GM12878 (cell line): ENCODE data around the gene ZNF506. TPM values are rescaled to one million over a fixed set of nuclear protein-coding genes. Genes with fewer than 3 reads are reported as not detected.

ENCODE experiments used
- ATAC-seq: fragments of 200-7000 bp; cut with Tn5 transposase; 3 replicates; pipeline ENCODE4 v1.9.1; 2020; ENCODE audit warnings: mild to moderate bottlenecking, moderate library complexity
- BruUV-seq: library from RNA; stranded (reverse); fragments of 400-500 nt; replicated peaks from 2 replicates; lab custom pipeline; 2021; lab: Mats Ljungman, UMichigan
- CTCF ChIA-PET: fragments of 300-600 bp; sonication (Branson Sonifier 250); formaldehyde crosslinking; extraction: SDS; loops from one replicate; lab custom pipeline; 2021; ENCODE audit warnings: inconsistent platforms; lab: Yijun Ruan, JAX
- POLR2A ChIA-PET: fragments of 350-600 bp; formaldehyde crosslinking; extraction: SDS; loops from one replicate; lab custom pipeline; 2021; ENCODE audit warnings: inconsistent platforms; lab: Charles Lee
- RAD21 ChIA-PET: fragments of 300-600 bp; sonication (Branson Sonifier 250); formaldehyde crosslinking; loops from one replicate; lab custom pipeline; 2023; ENCODE audit warnings: antibody characterized with exemption; ENCODE audit not compliant: unreplicated experiment; lab: Charles Lee
- SMC1A ChIA-PET: fragments of 300-600 bp; sonication (Branson Sonifier 250); formaldehyde crosslinking; loops from one replicate; lab custom pipeline; 2023; ENCODE audit not compliant: unreplicated experiment, uncharacterized antibody; lab: Charles Lee
- DNase-seq: peaks from one replicate; pipeline ENCODE4 v3.0.0-alpha.2; 2011; ENCODE audit warnings: low read depth, low spot score
- FAIRE-seq: peaks from 3 replicates; lab custom pipeline; 2011; peaks lifted over from hg19 to GRCh38; lab: Jason Lieb, UNC
- H2AFZ ChIP-seq: 2 replicates; pipeline ENCODE4 v1.6.0; 2011; ENCODE audit warnings: low read depth, low read length, control low read depth; ENCODE audit not compliant: control insufficient read depth
- H3K27ac ChIP-seq: 2 replicates; pipeline ENCODE4 v1.5.1; 2011; ENCODE audit warnings: control low read depth; ENCODE audit not compliant: control insufficient read depth, insufficient read depth
- H3K27me3 ChIP-seq, 2 experiments: replicated peaks in 1 of 2; 2 replicates each; pipeline versions ENCODE4 v1.6.0 to v1.6.1; 2011; ENCODE audit warnings: low read length in 1 of 2; ENCODE audit not compliant: control insufficient read depth in 2 of 2, insufficient read depth in 2 of 2
- H3K36me3 ChIP-seq, 2 experiments: 2 replicates each; pipeline ENCODE4 v1.5.1; 2011; ENCODE audit warnings: low read length in 1 of 2; ENCODE audit not compliant: control insufficient read depth in 2 of 2, insufficient read depth in 2 of 2
- H3K4me1 ChIP-seq: 2 replicates; pipeline ENCODE4 v1.6.1; 2011; ENCODE audit warnings: mild to moderate bottlenecking, low read length, moderate library complexity, mixed read lengths; ENCODE audit not compliant: control insufficient read depth, insufficient read depth
- H3K4me2 ChIP-seq: 2 replicates; pipeline ENCODE4 v1.6.0; 2011; ENCODE audit warnings: control low read depth; ENCODE audit not compliant: control insufficient read depth, insufficient read depth
- H3K4me3 ChIP-seq: fragments of 200-600 bp; sonication (generic); 2 replicates; pipeline ENCODE4 v1.5.1; 2016
- H3K79me2 ChIP-seq: 2 replicates; pipeline ENCODE4 v1.6.0; 2011; ENCODE audit warnings: low read length; ENCODE audit not compliant: control insufficient read depth, insufficient read depth
- H3K9ac ChIP-seq: 2 replicates; pipeline ENCODE4 v1.8.0; 2011; ENCODE audit warnings: low read length, control low read depth, mixed read lengths; ENCODE audit not compliant: control insufficient read depth, insufficient read depth
- H3K9me3 ChIP-seq: replicated peaks from 3 replicates; pipeline ENCODE4 v1.5.1; 2011; ENCODE audit warnings: mild to moderate bottlenecking, low read length; ENCODE audit not compliant: control insufficient read depth, insufficient read depth
- H4K20me1 ChIP-seq: 2 replicates; pipeline ENCODE4 v1.6.0; 2011; ENCODE audit not compliant: control insufficient read depth, insufficient read depth
- BCL11A ChIP-seq: IDR thresholded peaks from 2 replicates; pipeline ENCODE4 v1.6.1; 2011; ENCODE audit warnings: low read depth, low read length
- BCLAF1 ChIP-seq: fragments of 450-650 bp; IDR thresholded peaks from 2 replicates; pipeline ENCODE4 v1.6.1; 2017; ENCODE audit warnings: antibody characterized with exemption, mild to moderate bottlenecking, moderate library complexity
- IRF4 ChIP-seq: IDR thresholded peaks from 2 replicates; pipeline ENCODE4 v1.6.1; 2011; ENCODE audit warnings: low read depth, low read length
- KLF5 ChIP-seq: fragments of 450-650 bp; IDR thresholded peaks from 2 replicates; pipeline ENCODE4 v1.6.1; 2014; ENCODE audit warnings: mild to moderate bottlenecking; ENCODE audit not compliant: partially characterized antibody
- MEF2A ChIP-seq: IDR thresholded peaks from 2 replicates; pipeline ENCODE4 v1.6.1; 2011; ENCODE audit warnings: low read depth, mild to moderate bottlenecking, low read length, moderate library complexity; ENCODE audit not compliant: insufficient read depth
- NR2C1 ChIP-seq: fragments of 450-650 bp; IDR thresholded peaks from 2 replicates; pipeline ENCODE4 v1.6.1; 2017; ENCODE audit warnings: antibody characterized with exemption, mild to moderate bottlenecking, moderate library complexity
- POLR2AphosphoS2 ChIP-seq: IDR thresholded peaks from 2 replicates; pipeline ENCODE4 v1.6.1; 2011; ENCODE audit warnings: low read depth, mild to moderate bottlenecking, low read length, improper control_type of control experiment, moderate library complexity
- POLR2AphosphoS5 ChIP-seq: IDR thresholded peaks from 2 replicates; pipeline ENCODE4 v1.6.1; 2011; ENCODE audit warnings: mild to moderate bottlenecking, low read length, inconsistent platforms
- SIN3A ChIP-seq: IDR thresholded peaks from 2 replicates; pipeline ENCODE4 v1.6.1; 2012; ENCODE audit warnings: low read depth, low read length, improper control_type of control experiment
- SIX5 ChIP-seq: IDR thresholded peaks from 2 replicates; pipeline ENCODE4 v1.6.1; 2011; ENCODE audit warnings: mild to moderate bottlenecking, low read depth, low read length, moderate library complexity; ENCODE audit not compliant: severe bottlenecking
- SMAD5 ChIP-seq: IDR thresholded peaks from 2 replicates; pipeline ENCODE4 v1.6.1; 2016; ENCODE audit warnings: antibody characterized with exemption, low read depth
- SMC3 ChIP-seq: IDR thresholded peaks from 2 replicates; pipeline ENCODE4 v1.6.1; 2011; ENCODE audit warnings: low read length, improper control_type of control experiment, borderline replicate concordance
- SREBF2 ChIP-seq: IDR thresholded peaks from 2 replicates; pipeline ENCODE4 v1.6.1; 2012; ENCODE audit warnings: mild to moderate bottlenecking, low read length
- USF1 ChIP-seq: IDR thresholded peaks from 2 replicates; pipeline ENCODE4 v1.6.1; 2011; ENCODE audit warnings: borderline replicate concordance, low read depth, mild to moderate bottlenecking, moderate library complexity, mixed read lengths, low read length; ENCODE audit not compliant: insufficient read depth; ENCODE audit errors: extremely low read length
- ZBTB11 ChIP-seq: fragments of 450-650 bp; formaldehyde crosslinking; IDR thresholded peaks from 2 replicates; pipeline ENCODE4 v1.5.0; 2022; ENCODE audit warnings: mild to moderate bottlenecking, missing genetic modification characterization
- ZNF274 ChIP-seq: IDR thresholded peaks from one replicate; pipeline ENCODE4 v1.8.0; 2011; ENCODE audit not compliant: insufficient read length, insufficient read depth
- WGBS: methylation state at CpG from one replicate; pipeline ENCODE4 v1.1.6; 2016; ENCODE audit warnings: low lambda C conversion rate; ENCODE audit not compliant: insufficient replicate concordance, insufficient coverage; ENCODE audit errors: missing lambda C conversion rate; 5-methylcytosine and 5-hydroxymethylcytosine counted together
- in situ Hi-C: fragments of 300-500 bp; cut with MboI; formaldehyde crosslinking; loops from 9 replicates; pipeline ENCODE4 v1.14.3; 2018; ENCODE audit warnings: mixed read lengths
- intact Hi-C: fragments of 100-400 bp; cut with micrococcal nuclease; formaldehyde crosslinking; loops from one replicate; pipeline ENCODE4 v1.14.2; 2022; ENCODE audit not compliant: unreplicated experiment
- polyA plus RNA-seq, 11 experiments: library from polyadenylated mRNA; depleted of rRNA in 4 of 11; unstranded in 6 of 11; stranded (reverse) in 5 of 11; fragments of >200 nt; fragmentation: Nextera tagmentation in 4 of 11; fragmentation: Illumina TruSeq in 1 of 11; extraction: Ambion mirVana in 4 of 11; extraction: Trizol in 1 of 11; gene quantifications; 1 replicate in 1 of 11; 2 replicates in 10 of 11; pipeline versions ENCODE4 v1.2.1 to v1.2.3, GENCODE V29; 2011 to 2016; ENCODE audit warnings: inconsistent platforms in 2 of 11, missing spikeins in 2 of 11, low read depth in 1 of 11
- total RNA-seq, 4 experiments: library from RNA; depleted of rRNA in 3 of 4; stranded (reverse); fragments of >200 nt in 3 of 4; fragmentation: Illumina TruSeq in 1 of 4; extraction: Trizol in 1 of 4; gene quantifications; 2 replicates each; pipeline versions ENCODE4 v1.2.1 to v1.2.3, GENCODE V29; 2013 to 2021

Gene ZNF506
- total and polyA plus RNA-seq, 10 of the 15 experiments (the other 5 are each of a cell fraction or from before 2014, with no cell fraction given): 3.5 to 12.0 (median 7.9) TPM

GRCh38 chr19:19805480-19805879 is 16.1 kb downstream of the ZNF506 start:
- Histone ChIP-seq H3K4me2 (no peak overlapping the region), H4K20me1 (no peaks in the 10 kb centered on the region), H3K4me1 (no peaks in the 10 kb centered on the region), H3K9ac (no peak overlapping the region), H3K27ac (no peak overlapping the region), H3K27me3 (no peaks in the 10 kb centered on the region), H3K9me3 (peaks cover 20% of the 10 kb centered on the region), H2AFZ (no peak overlapping the region), H3K36me3 (no peaks in the 10 kb centered on the region), H3K4me3 (no peak overlapping the region), H3K79me2 (no peaks in the 10 kb centered on the region)
- no peak for FAIRE-seq
- ChIA-PET RAD21 (no interaction called here), POLR2A (no interaction called here), SMC1A (interaction anchor here (0.5 to 1.0 kb wide), 2 partner anchors 16 to 43 kb away, joined by 3 to 4 read pairs; no protein-coding TSS in a partner anchor), CTCF (interaction anchor here (0.9 to 1.1 kb wide), 2 partner anchors 16 to 24 kb away, joined by 3 read pairs; partner anchors contain the start of gene ZNF506)
- ATAC-seq: no peak
- in situ Hi-C loops: no loop called here
- no TSS peak for BruUV-seq
- TF ChIP-seq BCL11A (no peak), ZNF274 (no peak), POLR2AphosphoS2 (no peak), POLR2AphosphoS5 (no peak), NR2C1 (no peak), KLF5 (no peak), USF1 (no peak), SREBF2 (no peak), SIN3A (no peak), ZBTB11 (CRISPR knock-in tag) (no peak), SIX5 (no peak), SMAD5 (no peak), BCLAF1 (no peak), IRF4 (no peak), SMC3 (no peak), MEF2A (no peak)
- 100% methylated on average over 1 of the region's 1 CpG for WGBS
- intact Hi-C loops: no loop called here
- DNase-seq: no peak
